H54 (cell line): Measurements from ENCODE around the gene PPP3CB.

Experiments
- DNase-seq: peaks from one replicate; pipeline ENCODE4 v3.0.0; 2011; ENCODE audit warnings: low spot score, mixed read lengths; ENCODE audit not compliant: insufficient read length
- FAIRE-seq: peaks from 3 replicates; lab custom pipeline; 2011; peaks lifted over from hg19 to GRCh38; lab: Jason Lieb, UNC
- POLR2A ChIP-seq: IDR thresholded peaks from 2 replicates; pipeline ENCODE4 v1.6.1; 2011; ENCODE audit warnings: low read depth, mild to moderate bottlenecking, low read length

PPP3CB gene

DNA sequence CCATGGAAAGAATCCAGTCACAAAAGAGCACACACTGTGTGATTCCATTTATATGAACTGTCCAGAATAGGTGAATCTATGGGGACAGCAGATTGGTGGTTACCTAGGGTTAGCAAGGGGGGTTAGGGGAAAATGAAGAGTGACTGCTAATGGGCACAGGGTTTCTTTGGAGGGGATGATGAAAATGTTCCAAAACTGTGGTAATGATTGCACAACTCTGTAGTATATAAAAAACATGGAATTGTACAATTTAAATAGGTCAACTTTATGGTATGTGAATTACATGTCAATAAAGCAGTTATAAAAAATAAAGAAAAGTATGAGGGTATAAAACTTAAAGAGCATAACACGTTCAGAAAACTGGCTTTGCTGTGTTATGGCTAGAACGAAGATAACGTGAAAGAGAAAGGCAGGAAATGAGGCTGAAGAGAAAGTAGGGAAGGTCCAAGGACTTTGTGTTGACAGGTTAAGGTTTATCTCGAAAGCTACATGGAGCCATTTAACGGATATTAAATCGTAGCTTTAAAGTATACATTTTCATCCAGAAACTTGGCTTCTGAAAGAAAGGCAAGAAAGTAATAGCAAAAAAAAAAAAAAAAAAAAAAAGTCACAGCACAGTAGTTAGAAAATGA lies 36.0 kb downstream of the PPP3CB start:
- no peak for DNase-seq
- no peak for TF ChIP-seq POLR2A
- peak; percentile 36 for FAIRE-seq

DNA sequence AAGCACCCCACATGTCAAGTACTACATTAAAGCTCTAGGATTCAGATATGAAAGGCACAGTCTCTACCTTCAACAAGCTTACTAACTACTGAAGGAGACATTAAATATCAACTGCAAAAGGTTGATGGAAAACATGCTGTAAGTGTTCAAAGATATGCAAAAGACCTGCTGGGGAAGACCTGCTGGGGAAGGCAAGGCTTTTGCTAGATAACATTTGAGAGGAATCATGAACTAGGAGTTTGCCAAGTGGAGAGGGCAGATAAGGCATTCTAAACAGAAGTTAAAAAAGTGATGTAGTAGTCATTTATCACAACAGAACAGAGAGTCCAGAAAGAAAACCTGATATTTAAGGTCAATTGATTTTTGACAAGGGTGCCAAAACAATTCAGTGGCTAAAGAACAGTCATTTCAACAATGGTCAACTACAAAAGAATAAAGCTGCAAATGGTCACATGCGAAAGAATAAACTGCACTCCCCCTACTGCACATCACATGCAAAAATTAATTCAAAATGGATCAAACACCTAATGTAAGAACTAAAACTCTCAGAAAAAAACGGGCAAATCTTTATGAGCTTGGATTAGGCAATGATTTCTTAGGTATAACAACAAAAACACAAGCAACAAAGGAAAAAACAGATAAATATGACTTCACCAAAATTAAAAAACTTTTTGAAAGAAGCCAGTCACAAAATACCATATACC lies 39.5 kb downstream of the PPP3CB start:
- TF ChIP-seq POLR2A: no peak
- DNase-seq: no peak
- peak; percentile 82 for FAIRE-seq

DNA sequence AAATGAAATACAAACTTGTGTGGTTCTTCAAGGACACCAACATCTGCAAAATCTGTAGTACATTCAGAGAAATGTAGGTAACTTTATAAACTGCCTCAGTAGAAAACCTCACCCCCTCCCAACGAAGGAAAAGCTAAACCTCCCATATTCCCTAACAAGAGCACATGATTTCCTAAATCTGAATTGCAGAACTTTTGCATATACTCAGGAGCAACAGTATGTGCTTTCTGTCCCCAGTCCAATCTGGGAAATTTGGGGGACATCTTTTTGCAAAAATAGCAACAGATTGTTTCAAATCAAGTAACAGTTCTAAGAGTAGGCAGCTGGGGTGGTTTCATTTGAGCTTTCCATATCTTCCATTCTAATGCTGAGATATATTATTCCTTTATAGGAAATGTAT lies 46.7 kb downstream of the PPP3CB start:
- DNase-seq (no peak), FAIRE-seq (peak; percentile 62)
- TF ChIP-seq POLR2A: no peak

DNA sequence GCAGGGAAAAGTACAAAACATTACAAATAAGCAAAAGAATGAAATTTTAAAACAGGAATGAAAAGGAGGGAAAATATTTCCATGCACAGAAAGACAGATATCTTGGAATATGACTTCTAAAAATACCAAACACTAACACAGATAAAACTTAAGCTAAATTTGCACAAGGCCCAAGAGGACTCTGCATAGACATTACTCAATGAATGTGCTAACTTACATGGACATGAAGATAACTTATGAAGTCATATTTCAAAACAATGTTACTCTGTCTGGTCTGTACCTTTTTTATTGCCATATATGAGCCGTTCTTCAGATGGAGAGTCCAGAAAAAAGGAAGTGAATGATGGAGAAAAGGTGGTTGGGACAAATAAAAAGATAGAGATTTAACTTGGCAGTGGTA lies 47.4 kb downstream of the PPP3CB start:
- FAIRE-seq: peak; percentile 23
- no peak for TF ChIP-seq POLR2A
- no peak for DNase-seq

DNA sequence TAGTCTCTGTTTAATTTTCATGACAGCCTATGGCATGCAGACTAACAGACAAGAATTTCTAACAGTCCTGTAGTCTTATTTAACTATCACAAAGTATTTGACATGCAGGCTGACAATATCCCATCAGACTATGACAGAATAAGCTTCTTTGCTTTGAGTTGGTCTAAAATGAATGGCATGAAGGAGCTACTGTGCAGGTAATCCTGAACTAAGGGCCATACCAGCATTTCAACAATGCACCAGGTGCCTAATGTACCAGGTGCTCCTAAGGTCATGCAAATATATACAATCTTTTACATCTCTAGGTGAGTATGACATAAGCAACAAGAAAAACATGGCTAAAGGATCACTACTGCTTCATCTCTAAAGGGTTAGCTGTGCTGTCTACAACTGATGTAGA lies 48.9 kb downstream of the PPP3CB start:
- DNase-seq (no peak), FAIRE-seq (peak; percentile 87)
- no peak for TF ChIP-seq POLR2A

DNA sequence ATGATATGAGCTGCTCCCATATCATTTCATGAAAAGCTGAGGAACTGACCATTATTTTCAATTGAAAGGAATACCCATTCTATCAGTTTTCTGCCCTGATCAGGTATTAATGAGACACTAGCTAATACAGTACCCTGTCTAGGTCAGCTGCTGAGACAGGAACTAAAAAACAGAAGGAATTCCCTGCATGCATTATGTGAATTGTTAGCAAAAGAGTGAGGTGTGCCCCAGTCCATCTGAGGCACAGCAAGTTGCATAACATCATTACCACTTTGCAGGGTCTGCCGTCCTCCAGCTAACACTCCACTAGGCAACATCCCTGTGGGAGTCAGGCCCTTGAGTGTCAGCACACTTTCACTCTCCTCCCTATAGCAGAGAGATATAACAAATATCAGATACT lies 51.4 kb downstream of the PPP3CB start:
- peak; percentile 76 for FAIRE-seq
- no peak for TF ChIP-seq POLR2A
- DNase-seq: no peak

DNA sequence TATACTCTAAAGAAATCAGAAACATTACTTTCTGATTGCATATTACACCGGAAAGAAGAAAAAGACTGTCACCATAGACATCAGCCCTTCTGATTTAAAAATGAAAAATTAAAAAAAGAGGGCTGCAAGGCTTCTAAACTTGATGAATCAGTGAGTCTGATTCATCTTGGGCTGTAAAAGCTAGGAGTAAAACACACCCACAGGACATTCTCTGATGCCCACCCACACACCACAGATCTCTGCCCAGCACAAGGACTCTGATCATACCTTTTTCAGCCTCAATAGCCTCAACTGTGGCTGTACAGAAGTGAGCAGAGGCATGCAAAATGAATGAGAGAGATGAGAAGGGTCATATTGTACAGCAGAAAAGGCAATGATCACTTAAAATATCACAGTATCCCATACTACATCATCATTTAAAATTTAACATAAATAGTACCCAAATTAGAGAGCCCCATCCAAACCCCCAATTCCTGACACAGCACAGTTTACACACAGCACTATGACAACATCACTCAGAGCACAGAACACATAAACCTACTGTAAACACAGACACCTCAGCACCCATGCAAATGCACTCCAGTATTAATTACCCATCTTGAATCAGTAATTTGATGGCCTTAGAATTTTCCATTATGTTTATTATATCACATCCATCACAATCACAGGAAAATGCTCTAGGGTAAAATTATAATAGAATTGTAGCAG lies 56.1 kb downstream of the PPP3CB start:
- FAIRE-seq (peak; percentile 97), DNase-seq (peak; percentile 35)
- no peak for TF ChIP-seq POLR2A

DNA sequence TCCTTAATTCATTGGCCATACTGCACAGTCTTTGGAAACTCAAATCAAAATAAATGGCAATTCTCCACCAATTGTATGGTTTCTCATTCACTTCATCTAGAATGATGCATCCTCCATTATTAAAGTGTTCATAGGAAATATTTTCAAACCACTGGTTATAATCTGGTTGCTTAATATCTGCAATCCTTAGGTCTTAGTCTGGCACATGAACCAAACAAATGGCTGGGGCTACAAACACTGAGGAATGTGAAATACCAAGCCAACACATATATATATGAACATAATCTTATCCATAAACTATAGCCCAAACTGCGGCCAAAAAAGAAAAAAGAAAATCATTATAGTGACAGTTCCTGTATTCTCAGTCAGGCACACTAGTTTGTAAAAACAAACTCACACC lies 56.8 kb downstream of the PPP3CB start:
- TF ChIP-seq POLR2A: no peak
- DNase-seq: no peak

DNA sequence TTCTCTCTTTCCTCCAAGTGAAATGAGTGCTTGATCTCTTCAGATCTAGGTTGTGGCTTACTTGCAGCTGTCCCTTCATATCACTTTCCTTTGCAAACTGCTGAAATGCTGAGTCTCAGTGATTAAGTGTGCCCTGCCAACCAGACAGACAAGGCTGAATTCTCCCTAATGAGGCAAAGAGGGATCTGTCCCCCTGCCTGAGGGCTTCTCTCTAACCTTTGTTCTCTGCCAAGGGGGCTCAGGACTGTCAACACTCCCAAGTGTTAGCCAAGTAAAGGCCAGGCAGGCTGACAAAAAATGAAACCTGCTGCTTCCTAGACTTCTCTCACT lies 62.3 kb downstream of the PPP3CB start, which contains the start of gene MSS51:
MSS51 (minus strand) TSS at position 24 of the 330 bp plus-strand sequence. CDS start 5,277 bp downstream, outside the sequence.
- FAIRE-seq (peak; percentile 41), DNase-seq (no peak)
- TF ChIP-seq POLR2A: no peak

More for the DNA sequence above, 56.8 kb downstream of the PPP3CB start:
- FAIRE-seq: peak; percentile 55

DNA sequence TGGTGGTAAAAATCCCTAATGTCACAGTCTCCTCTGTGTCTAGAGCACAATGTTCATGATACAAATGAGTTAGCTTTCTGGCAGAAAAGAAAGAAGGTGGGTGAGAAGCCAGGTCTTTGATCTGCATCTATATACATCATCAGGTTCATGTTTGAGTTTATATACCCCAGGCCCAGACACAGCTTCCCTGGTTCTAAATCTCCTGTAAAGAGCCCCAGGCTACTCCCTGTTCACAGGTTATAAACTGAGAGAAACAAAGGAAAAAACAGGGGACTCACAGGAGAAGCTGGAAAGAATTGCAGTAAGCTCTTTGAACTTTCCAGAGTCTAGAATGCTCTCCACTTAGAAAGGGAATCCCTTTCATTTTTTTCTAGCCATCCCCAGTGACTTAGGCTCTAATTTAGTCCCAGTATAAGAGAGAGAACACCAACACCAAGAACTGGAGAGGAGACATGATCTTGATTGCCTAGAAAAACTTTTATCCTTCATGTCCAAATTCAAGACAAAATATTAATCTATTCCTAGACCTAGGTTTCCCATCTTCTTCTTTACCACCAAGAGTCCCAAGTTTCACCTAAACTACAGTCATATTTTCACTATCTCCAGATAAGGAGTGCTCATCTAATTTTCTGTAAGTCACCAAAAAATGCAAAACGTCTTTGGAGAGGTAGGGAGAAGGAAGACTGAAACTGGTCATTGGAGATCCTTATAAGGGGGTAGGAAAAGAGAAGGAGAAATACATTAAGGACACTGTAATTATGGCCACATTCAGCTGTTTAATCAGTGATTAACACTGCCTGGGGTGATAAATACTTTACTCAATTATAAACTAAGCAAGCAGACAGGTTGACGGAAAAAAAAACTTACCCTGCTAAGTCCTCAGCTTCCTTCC lies 62.9 kb downstream of the PPP3CB start:
- no peak for TF ChIP-seq POLR2A
- peak; percentile 30 for FAIRE-seq
- DNase-seq: no peak

DNA sequence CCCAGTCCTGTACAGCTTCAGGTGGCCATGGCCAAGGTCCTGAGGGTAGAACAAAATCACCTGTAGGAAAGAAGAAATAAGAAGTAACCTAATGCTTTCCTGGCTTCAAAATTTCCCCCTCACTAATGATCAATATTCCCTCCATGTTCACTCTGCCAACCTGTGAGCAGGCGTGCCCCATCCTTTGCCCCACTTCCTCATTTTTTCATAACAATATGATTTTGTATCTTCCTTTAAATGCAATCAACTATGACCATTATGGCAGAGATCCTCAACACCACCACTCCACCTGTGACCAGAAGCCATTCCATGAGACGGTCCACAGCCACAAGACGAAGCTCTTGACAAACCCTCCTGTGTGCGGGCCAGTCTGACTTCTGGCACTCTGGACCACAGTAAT lies 69.5 kb downstream of the PPP3CB start:
- TF ChIP-seq POLR2A: no peak
- DNase-seq (no peak), FAIRE-seq (no peak)

DNA sequence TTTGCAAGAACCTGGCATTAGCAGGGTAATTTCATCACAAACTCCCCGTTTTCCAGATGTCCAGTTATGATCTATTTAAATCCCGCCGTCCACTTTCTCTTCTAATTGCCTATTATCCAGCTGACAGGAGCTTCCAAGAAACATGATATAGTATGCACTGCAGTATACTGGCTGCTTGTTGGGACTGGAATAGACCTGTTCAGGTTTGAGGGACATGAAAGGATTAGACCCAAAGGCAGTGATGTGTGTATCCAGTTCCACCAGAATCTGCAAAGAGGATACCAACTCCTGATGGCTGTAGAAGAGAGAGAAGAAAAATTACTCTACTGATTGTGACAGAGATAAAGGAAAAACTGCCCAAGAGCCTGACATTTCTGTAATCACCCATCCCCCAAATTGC lies 71.3 kb downstream of the PPP3CB start:
- FAIRE-seq: no peak
- no peak for TF ChIP-seq POLR2A

DNA sequence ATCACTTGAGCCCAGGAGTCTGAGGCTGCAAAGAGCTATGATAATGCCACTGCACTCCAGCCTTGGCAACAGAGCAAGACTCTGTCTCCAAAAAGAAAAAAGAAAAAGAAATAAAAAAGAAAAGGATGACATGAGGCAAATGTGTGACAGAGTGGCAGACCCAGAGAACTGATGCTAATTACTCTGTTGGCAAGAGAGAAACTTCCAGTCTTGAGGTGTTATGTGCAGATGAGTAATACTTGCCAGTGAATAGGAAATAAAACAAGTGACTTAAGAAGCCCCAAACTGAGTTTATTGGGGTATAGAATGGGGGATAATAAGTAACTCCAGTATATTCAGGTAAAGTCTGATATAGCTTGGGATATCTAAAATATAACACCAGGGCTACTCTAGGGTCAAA lies 72.5 kb downstream of the PPP3CB start:
- no peak for DNase-seq
- no peak for FAIRE-seq

More for the DNA sequence above, 71.3 kb downstream of the PPP3CB start:
- DNase-seq: no peak

DNA sequence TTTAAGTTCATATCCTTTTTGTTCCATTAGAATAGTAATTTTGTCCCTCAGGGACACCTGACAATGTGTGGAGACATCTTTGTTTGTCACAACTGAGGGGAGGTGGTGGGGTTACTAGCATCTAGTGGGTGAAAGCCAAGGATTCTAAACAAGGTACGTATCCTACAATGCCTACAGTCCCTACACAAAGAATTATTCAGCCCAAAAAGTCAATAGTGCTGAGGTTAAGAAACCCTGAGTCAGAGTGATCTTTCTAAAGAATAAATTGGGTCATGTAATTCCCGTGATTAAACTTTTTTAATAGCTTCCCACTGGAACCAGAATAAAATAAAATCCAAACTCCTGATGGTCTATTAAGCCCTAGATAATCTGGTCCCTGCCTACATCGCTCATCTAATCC lies 79.3 kb downstream of the PPP3CB start:
- no peak for DNase-seq
- no peak for FAIRE-seq
- TF ChIP-seq POLR2A: no peak

More for the DNA sequence above, 72.5 kb downstream of the PPP3CB start:
- TF ChIP-seq POLR2A: no peak
